K562 (cell line): Measurements from ENCODE around the gene GAD1. TPM values are rescaled to one million over a fixed set of nuclear protein-coding genes. Genes with fewer than 3 reads are reported as not detected.

Source experiments
- ATAC-seq: fragments of 200-7000 bp; cut with Tn5 transposase; 3 replicates; pipeline ENCODE4 v1.9.1; 2020; ENCODE audit warnings: moderate library complexity
- BruUV-seq: library from RNA; stranded (reverse); fragments of 400-500 nt; replicated peaks from 2 replicates; lab custom pipeline; 2021; lab: Mats Ljungman, UMichigan
- CTCF ChIA-PET: fragments of 300-600 bp; formaldehyde crosslinking; extraction: SDS; loops from one replicate; lab custom pipeline; 2021; ENCODE audit warnings: low intra/inter-chr PET ratio; lab: Yijun Ruan, JAX
- POLR2A ChIA-PET: fragments of 300-600, 350-650 bp; sonication (Branson Sonifier 250); formaldehyde crosslinking; extraction: SDS; loops from one replicate; lab custom pipeline; 2021; ENCODE audit warnings: antibody characterized with exemption, inconsistent platforms; lab: Yijun Ruan, JAX
- DNase-seq, 4 experiments: peaks; one replicate each; pipeline versions ENCODE4 v3.0.0 to v3.0.0-alpha.2; 2011 to 2018; ENCODE audit warnings: low spot score in 3 of 4, mixed read lengths in 3 of 4; ENCODE audit errors: extremely low read depth in 1 of 4
- FAIRE-seq: peaks from 2 replicates; lab custom pipeline; 2011; peaks lifted over from hg19 to GRCh38; lab: Jason Lieb, UNC
- H2AFZ ChIP-seq: 2 replicates; pipeline ENCODE4 v1.6.0; 2011; ENCODE audit warnings: low read depth, low read length, control low read depth, inconsistent platforms
- H3K27ac ChIP-seq: fragments of 200-600 bp; 3 replicates; pipeline ENCODE4 v1.8.0; 2011; ENCODE audit warnings: low read depth, mild to moderate bottlenecking, control low read depth, inconsistent platforms, low read length, moderate library complexity, mixed read lengths; ENCODE audit errors: extremely low read depth
- H3K27me3 ChIP-seq, 2 experiments: fragments of 300-600 bp in 1 of 2; 2 replicates in 1 of 2; 3 replicates in 1 of 2; pipeline versions ENCODE4 v1.6.0 to v1.8.0; 2011; ENCODE audit warnings: inconsistent platforms in 2 of 2, low read length in 2 of 2, mild to moderate bottlenecking in 1 of 2, mixed read lengths in 1 of 2, moderate library complexity in 1 of 2; ENCODE audit not compliant: control insufficient read depth in 2 of 2, insufficient read depth in 2 of 2
- H3K36me3 ChIP-seq: fragments of 300-600 bp; 3 replicates; pipeline ENCODE4 v1.8.0; 2011; ENCODE audit warnings: mild to moderate bottlenecking, low read length, inconsistent platforms; ENCODE audit not compliant: control insufficient read depth, insufficient read depth
- H3K4me1 ChIP-seq, 2 experiments: fragments of 200-600 bp in 1 of 2; replicated peaks in 1 of 2; 2 replicates in 1 of 2; 3 replicates in 1 of 2; pipeline versions ENCODE4 v1.5.1 to v1.8.0; 2011; ENCODE audit warnings: inconsistent platforms in 2 of 2, low read length in 2 of 2, mild to moderate bottlenecking in 1 of 2, mixed read lengths in 1 of 2, moderate library complexity in 1 of 2; ENCODE audit not compliant: control insufficient read depth in 2 of 2, insufficient read depth in 2 of 2
- H3K4me2 ChIP-seq: 2 replicates; pipeline ENCODE4 v1.6.1; 2011; ENCODE audit warnings: low read length, control low read depth, inconsistent platforms, mixed read lengths; ENCODE audit not compliant: insufficient read depth
- H3K4me3 ChIP-seq: fragments of 200-600 bp; sonication (generic), shearing (Covaris generic); 2 replicates; pipeline ENCODE4 v1.5.1; 2016; ENCODE audit warnings: control low read depth, inconsistent platforms
- H3K79me2 ChIP-seq: fragments of 200-600 bp; 3 replicates; pipeline ENCODE4 v1.8.0; 2011; ENCODE audit warnings: low read length, inconsistent platforms; ENCODE audit not compliant: control insufficient read depth, insufficient read depth
- H3K9ac ChIP-seq, 2 experiments: 2 replicates each; pipeline versions ENCODE4 v1.6.0 to v1.6.1; 2011; ENCODE audit warnings: low read depth in 2 of 2, low read length in 2 of 2, control low read depth in 1 of 2, inconsistent platforms in 1 of 2, mild to moderate bottlenecking in 1 of 2, mixed read lengths in 1 of 2; ENCODE audit not compliant: insufficient read depth in 1 of 2
- H3K9me1 ChIP-seq: one replicate; pipeline ENCODE4 v1.6.0; 2011; ENCODE audit warnings: inconsistent platforms, mild to moderate bottlenecking, low read length, moderate library complexity; ENCODE audit not compliant: control insufficient read depth, insufficient read depth
- H3K9me3 ChIP-seq: replicated peaks from 2 replicates; pipeline ENCODE4 v1.5.1; 2011; ENCODE audit warnings: low read depth, low read length, inconsistent platforms; ENCODE audit not compliant: control insufficient read depth, insufficient read depth
- H4K20me1 ChIP-seq: replicated peaks from 2 replicates; pipeline ENCODE4 v1.6.1; 2011; ENCODE audit warnings: low read length, inconsistent platforms, mixed read lengths; ENCODE audit not compliant: control insufficient read depth, insufficient read depth
- CBX3 ChIP-seq, 2 experiments: IDR thresholded peaks; 1 replicate in 1 of 2; 2 replicates in 1 of 2; pipeline ENCODE4 v1.6.1; 2012; ENCODE audit warnings: inconsistent platforms in 2 of 2, low read length in 2 of 2, borderline replicate concordance in 1 of 2, control low read depth in 1 of 2
- COPS2 ChIP-seq: fragments of 450-650 bp; conservative IDR thresholded peaks from 2 replicates; pipeline ENCODE4 v1.6.1; 2016; ENCODE audit warnings: mild to moderate bottlenecking, moderate library complexity
- CTBP1 ChIP-seq: fragments of 450-650 bp; IDR thresholded peaks from 2 replicates; pipeline ENCODE4 v1.6.1; 2016; ENCODE audit warnings: borderline replicate concordance
- CXXC5 ChIP-seq: fragments of 250-450 bp; sonication (Bioruptor Pico); IDR thresholded peaks from 2 replicates; pipeline ENCODE4 v1.8.0; 2022; ENCODE audit warnings: inconsistent platforms, mild to moderate bottlenecking, moderate library complexity
- IRF2 ChIP-seq: sonication (generic); formaldehyde crosslinking; IDR thresholded peaks from 2 replicates; pipeline ENCODE4 v1.8.1; 2022; ENCODE audit warnings: mild to moderate bottlenecking, missing genetic modification reagents
- MYC ChIP-seq, 2 experiments: fragments of 250-450 bp in 1 of 2; sonication (Bioruptor Pico) in 1 of 2; IDR thresholded peaks; 2 replicates each; pipeline versions ENCODE4 v1.5.1 to v1.6.1; 2012 to 2021; ENCODE audit warnings: low read depth in 2 of 2, borderline replicate concordance in 1 of 2, improper control_type of control experiment in 1 of 2, low read length in 1 of 2, mild to moderate bottlenecking in 1 of 2, moderate library complexity in 1 of 2
- NCOA1 ChIP-seq: fragments of 450-650 bp; IDR thresholded peaks from 2 replicates; pipeline ENCODE4 v1.6.1; 2016; ENCODE audit warnings: low read depth
- RBFOX2 ChIP-seq: fragments of 200-400 bp; formaldehyde crosslinking; IDR thresholded peaks from 2 replicates; pipeline ENCODE4 v1.6.1; 2017; ENCODE audit warnings: low read depth, mild to moderate bottlenecking, low read length, moderate library complexity
- SP1 ChIP-seq: sonication (generic); formaldehyde crosslinking; IDR thresholded peaks from 2 replicates; pipeline ENCODE4 v1.8.1; 2022; ENCODE audit warnings: mild to moderate bottlenecking, missing genetic modification reagents
- SPI1 ChIP-seq: IDR thresholded peaks from 2 replicates; pipeline ENCODE4 v1.6.1; 2011; ENCODE audit warnings: low read depth, low read length, control low read depth, borderline replicate concordance
- TFAM ChIP-seq: fragments of 250-450 bp; sonication (Bioruptor Pico); conservative IDR thresholded peaks from 2 replicates; pipeline ENCODE4 v1.5.0; 2021; ENCODE audit warnings: mild to moderate bottlenecking, moderate library complexity
- TSC22D4 ChIP-seq: fragments of 450-650 bp; IDR thresholded peaks from 2 replicates; pipeline ENCODE4 v1.6.1; 2016; ENCODE audit warnings: missing genetic modification characterization, missing biosample characterization, control low read depth
- ZKSCAN1 ChIP-seq: fragments of 150-350 bp; IDR thresholded peaks from 2 replicates; pipeline ENCODE4 v1.6.1; 2016; ENCODE audit warnings: low read depth, low read length
- ZNF347 ChIP-seq: fragments of 450-650 bp; formaldehyde crosslinking; IDR thresholded peaks from 2 replicates; pipeline ENCODE4 v1.4.0; 2020; ENCODE audit warnings: low read depth, mild to moderate bottlenecking, moderate library complexity
- WGBS: fragments of 100-300 bp; shearing (Covaris generic); methylation state at CpG from one replicate; pipeline ENCODE4 v1.1.6; 2016; ENCODE audit warnings: low coverage, mixed read lengths; ENCODE audit not compliant: insufficient coverage; ENCODE audit errors: missing lambda C conversion rate; 5-methylcytosine and 5-hydroxymethylcytosine counted together
- in situ Hi-C: fragments of 300-500 bp; cut with MboI; formaldehyde crosslinking; loops from 4 replicates; pipeline ENCODE4 v1.15.0; 2018; ENCODE audit warnings: inconsistent platforms, mixed read lengths
- intact Hi-C: fragments of 100-400 bp; cut with micrococcal nuclease; formaldehyde crosslinking; loops from 2 replicates; pipeline ENCODE4 v1.14.2; 2022
- polyA plus RNA-seq, 8 experiments: library from polyadenylated mRNA; depleted of rRNA in 4 of 8; stranded (reverse) in 5 of 8; unstranded in 3 of 8; fragments of >200 nt; fragmentation: Nextera tagmentation in 2 of 8; fragmentation: Illumina TruSeq in 1 of 8; extraction: Ambion mirVana in 2 of 8; extraction: Trizol in 1 of 8; gene quantifications; 2 replicates each; pipeline versions ENCODE4 v1.2.1 to v1.2.3, GENCODE V29; 2011 to 2014; ENCODE audit warnings: inconsistent platforms in 1 of 8, missing spikeins in 1 of 8
- total RNA-seq, 7 experiments: library from RNA; depleted of rRNA in 6 of 7; stranded (reverse); fragments of >200 nt in 6 of 7; fragmentation: Illumina TruSeq in 2 of 7; extraction: Trizol in 2 of 7; gene quantifications; 2 replicates each; pipeline versions ENCODE4 v1.2.1 to v1.2.3, GENCODE V29; 2011 to 2021; ENCODE audit warnings: low replicate concordance in 1 of 7
- TF ChIP-seq, protein P1 (sequence below): sonication (generic); IDR thresholded peaks from 2 replicates; pipeline ENCODE4 v1.6.1; 2016
- TF ChIP-seq, protein P2 (sequence below): fragments of 250-450 bp; sonication (Bioruptor Pico); IDR thresholded peaks from 2 replicates; pipeline ENCODE4 v1.8.0; 2021; ENCODE audit warnings: borderline replicate concordance, mild to moderate bottlenecking, moderate library complexity; ENCODE audit not compliant: poor library complexity, severe bottlenecking
- TF ChIP-seq, protein P3 (sequence below): fragments of 200-800 bp; sonication (Bioruptor generic); IDR thresholded peaks from 2 replicates; pipeline ENCODE4 v1.6.1; 2017; ENCODE audit warnings: missing genetic modification characterization, missing compliant biosample characterization

GAD1 gene
- total and polyA plus RNA-seq, 9 of the 15 experiments (the other 6 are each of a cell fraction or from before 2014, with no cell fraction given): 2.7 to 29.1 (median 15.7) TPM

DNA sequence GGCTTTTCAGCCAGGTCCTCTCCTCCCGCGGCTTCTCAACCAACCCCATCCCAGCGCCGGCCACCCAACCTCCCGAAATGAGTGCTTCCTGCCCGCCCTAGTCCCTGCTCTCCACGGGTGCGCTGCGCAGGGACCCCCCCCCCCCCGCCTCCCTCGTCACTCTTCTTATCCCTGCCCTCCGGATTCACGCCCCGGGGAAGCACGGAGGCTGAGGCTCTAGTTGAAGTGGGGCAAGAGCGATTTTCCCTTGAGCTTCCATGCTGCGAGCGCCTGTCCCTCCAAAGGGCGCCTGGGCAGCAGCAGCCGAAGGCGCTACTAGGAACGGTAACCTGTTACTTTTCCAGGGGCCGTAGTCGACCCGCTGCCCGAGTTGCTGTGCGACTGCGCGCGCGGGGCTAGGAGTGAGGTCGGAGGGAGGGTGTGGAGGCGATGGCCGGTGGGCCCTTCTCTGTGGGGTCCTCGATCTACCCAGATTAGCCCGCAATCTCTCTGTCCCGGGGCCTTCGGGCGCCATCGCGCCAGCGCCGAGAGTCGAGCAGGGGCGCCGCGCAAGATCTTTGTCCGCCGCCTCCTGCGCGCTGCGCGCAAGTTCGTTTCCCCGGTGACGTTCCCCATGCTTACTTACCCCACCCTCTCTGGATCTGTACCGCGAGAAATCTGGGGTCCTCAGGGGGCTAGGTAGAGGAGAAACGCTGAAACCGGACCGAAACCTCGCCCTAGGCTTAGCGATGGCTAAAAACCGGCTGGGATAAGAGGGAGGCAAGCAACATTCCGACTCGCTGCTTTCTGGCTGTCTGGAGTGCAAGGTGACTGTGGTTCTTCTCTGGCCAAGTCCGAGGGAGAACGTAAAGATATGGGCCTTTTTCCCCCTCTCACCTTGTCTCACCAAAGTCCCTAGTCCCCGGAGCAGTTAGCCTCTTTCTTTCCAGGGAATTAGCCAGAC lies 677 bp downstream of the GAD1 start:
- ATAC-seq (peak; percentile 6), FAIRE-seq (no peak), DNase-seq (peak; percentile 36 to 64 (median 62))
- Histone ChIP-seq H2AFZ (peak overlapping the region; percentile 91), H3K9ac (peak overlapping the region; percentile 38 to 90; a peak in 3 of 4 replicates), H3K9me3 (no peaks in the 10 kb centered on the region; the same call in 1 of the 2 replicates), H3K4me2 (peak overlapping the region; percentile 86), H3K27ac (no peak overlapping the region), H3K4me1 (peaks cover 6 to 59% of the 10 kb centered on the region in 2 experiments), H4K20me1 (no peaks in the 10 kb centered on the region), H3K9me1 (no peaks in the 10 kb centered on the region), H3K4me3 (peak overlapping the region; percentile 39), H3K79me2 (no peaks in the 10 kb centered on the region; the same call in 2 of the 3 replicates), H3K27me3 (peaks cover 0 to 7% of the 10 kb centered on the region in 2 experiments; a peak in 1 of 5 replicates), H3K36me3 (no peaks in the 10 kb centered on the region)
- in situ Hi-C loops: loop anchor here (10.0 to 25.0 kb wide), 2 partner anchors 453 to 880 kb away; no protein-coding TSS in a partner anchor
- ChIA-PET POLR2A (interaction anchor here (0.6 to 2.2 kb wide), 9 partner anchors 16 to 771 kb away, joined by 3 to 6 read pairs (median 3); partner anchors contain the start of gene GORASP2), CTCF (interaction anchor here (0.7 to 2.5 kb wide), 7 partner anchors 156 to 884 kb away, joined by 3 to 28 read pairs (median 4); no protein-coding TSS in a partner anchor)
- intact Hi-C loops: loop anchor here (2.0 to 10.0 kb wide), 2 partner anchors 55 to 293 kb away; no protein-coding TSS in a partner anchor
- WGBS: 26% methylated on average over 44 of the region's 69 CpGs
- TSS peak; percentile 53 for BruUV-seq
- TF ChIP-seq, protein P1, sequence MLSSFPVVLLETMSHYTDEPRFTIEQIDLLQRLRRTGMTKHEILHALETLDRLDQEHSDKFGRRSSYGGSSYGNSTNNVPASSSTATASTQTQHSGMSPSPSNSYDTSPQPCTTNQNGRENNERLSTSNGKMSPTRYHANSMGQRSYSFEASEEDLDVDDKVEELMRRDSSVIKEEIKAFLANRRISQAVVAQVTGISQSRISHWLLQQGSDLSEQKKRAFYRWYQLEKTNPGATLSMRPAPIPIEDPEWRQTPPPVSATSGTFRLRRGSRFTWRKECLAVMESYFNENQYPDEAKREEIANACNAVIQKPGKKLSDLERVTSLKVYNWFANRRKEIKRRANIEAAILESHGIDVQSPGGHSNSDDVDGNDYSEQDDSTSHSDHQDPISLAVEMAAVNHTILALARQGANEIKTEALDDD: no peak
- TF ChIP-seq ZNF347 (CRISPR knock-in tag) (no peak), IRF2 (CRISPR knock-in tag) (no peak), TFAM (no peak), RBFOX2 (peak; percentile 56; the same call in 1 of the 2 replicates), SP1 (CRISPR knock-in tag) (no peak; the same call in 1 of the 2 replicates), CXXC5 (CRISPR knock-in tag) (peak; percentile 20), CTBP1 (0 out of 2 replicates have a peak, but pooled peaks have one; percentile 0), TSC22D4 (tag) (no peak), SPI1 (no peak), CBX3 (IDR thresholded peaks at IDR 0.05; ENCODE audit: borderline replicate concordance in 1 of 2, low read length in 2 of 2) (0 out of 3 replicates have a peak, but pooled peaks of 1 of the 2 experiments have one; percentile 16), NCOA1 (no peak), COPS2 (no peak), MYC (IDR thresholded peaks at IDR 0.05; ENCODE audit: low read depth, low read length) (no peak), MYC (CRISPR knock-in tag; IDR thresholded peaks at IDR 0.05; ENCODE audit: borderline replicate concordance, low read depth) (0 out of 2 replicates have a peak, but pooled peaks have one; percentile 32), ZKSCAN1 (no peak)
- TF ChIP-seq, protein P2, sequence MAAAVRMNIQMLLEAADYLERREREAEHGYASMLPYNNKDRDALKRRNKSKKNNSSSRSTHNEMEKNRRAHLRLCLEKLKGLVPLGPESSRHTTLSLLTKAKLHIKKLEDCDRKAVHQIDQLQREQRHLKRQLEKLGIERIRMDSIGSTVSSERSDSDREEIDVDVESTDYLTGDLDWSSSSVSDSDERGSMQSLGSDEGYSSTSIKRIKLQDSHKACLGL (CRISPR knock-in tag): no peak
- TF ChIP-seq, protein P3, sequence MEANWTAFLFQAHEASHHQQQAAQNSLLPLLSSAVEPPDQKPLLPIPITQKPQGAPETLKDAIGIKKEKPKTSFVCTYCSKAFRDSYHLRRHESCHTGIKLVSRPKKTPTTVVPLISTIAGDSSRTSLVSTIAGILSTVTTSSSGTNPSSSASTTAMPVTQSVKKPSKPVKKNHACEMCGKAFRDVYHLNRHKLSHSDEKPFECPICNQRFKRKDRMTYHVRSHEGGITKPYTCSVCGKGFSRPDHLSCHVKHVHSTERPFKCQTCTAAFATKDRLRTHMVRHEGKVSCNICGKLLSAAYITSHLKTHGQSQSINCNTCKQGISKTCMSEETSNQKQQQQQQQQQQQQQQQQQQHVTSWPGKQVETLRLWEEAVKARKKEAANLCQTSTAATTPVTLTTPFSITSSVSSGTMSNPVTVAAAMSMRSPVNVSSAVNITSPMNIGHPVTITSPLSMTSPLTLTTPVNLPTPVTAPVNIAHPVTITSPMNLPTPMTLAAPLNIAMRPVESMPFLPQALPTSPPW (CRISPR knock-in tag): peak; percentile 70
